GM23248 (cell line): ENCODE data around the gene IFT80.

Source experiments
- EZH2 ChIP-seq: fragments of 200-600 bp; sonication (generic); IDR thresholded peaks from 2 replicates; pipeline ENCODE4 v1.6.1; 2018; ENCODE audit warnings: antibody characterized with exemption, mild to moderate bottlenecking; ENCODE audit not compliant: insufficient read depth, poor library complexity, severe bottlenecking
- EZH2phosphoT487 ChIP-seq: fragments of 200-600 bp; sonication (generic); IDR thresholded peaks from 2 replicates; pipeline ENCODE4 v1.6.1; 2018; ENCODE audit warnings: antibody characterized with exemption, moderate library complexity, mild to moderate bottlenecking, low read depth; ENCODE audit not compliant: insufficient read depth

- no peak for TF ChIP-seq EZH2
- no peak for TF ChIP-seq EZH2phosphoT487
Measured at GRCh38 chr3:160221019-160221418, 178.0 kb downstream of the IFT80 start.
